ENCODE results near the gene PPDPF. TPM values are rescaled to one million over a fixed set of nuclear protein-coding genes. Genes with fewer than 3 reads are reported as not detected.
"Not testable (repeated sequence)": the region's sequence is repeated elsewhere in the genome, so short reads cannot be mapped to it uniquely, and the experiment has no call there.

PPDPF gene
- polyA plus RNA-seq, 1 donor from 2014 or later: 95.1 TPM

- H3F3A ChIP-seq (ENCODE audit: insufficient read depth, low read length, poor library complexity, severe bottlenecking): no peaks in the 10 kb centered on the region
- no peak overlapping the region for H3K27ac ChIP-seq (ENCODE audit: low read length)
- no peaks in the 10 kb centered on the region for H3K36me3 ChIP-seq (ENCODE audit: insufficient read depth, low read length)
- no peak overlapping the region for H3K4me2 ChIP-seq (ENCODE audit: low read length)
- H3K9me2 ChIP-seq (ENCODE audit: insufficient read depth, low read length): no peaks in the 10 kb centered on the region
- no peaks in the 10 kb centered on the region for H4K20me1 ChIP-seq (ENCODE audit: insufficient read depth)
- no peak overlapping the region for H3K9ac ChIP-seq (ENCODE audit: low read length)
- no peaks in the 10 kb centered on the region for H3K79me2 ChIP-seq (replicated peaks; ENCODE audit: insufficient read depth, low read length)
- no peak overlapping the region for H3K4me3 ChIP-seq (ENCODE audit: low read length)
- H2AFZ ChIP-seq (ENCODE audit: low read depth, low read length): no peak overlapping the region
- TF ChIP-seq POLR2AphosphoS5 (IDR thresholded peaks at IDR 0.05) (no peak), EZH2 (IDR thresholded peaks at IDR 0.05; ENCODE audit: borderline replicate concordance, insufficient read depth, low read length, poor library complexity, severe bottlenecking) (no peak), MXI1 (conservative IDR thresholded peaks at IDR 0.05; ENCODE audit: poor library complexity, severe bottlenecking) (no peak), REST (IDR thresholded peaks at IDR 0.05; ENCODE audit: borderline replicate concordance) (no peak), SMC3 (conservative IDR thresholded peaks at IDR 0.05; ENCODE audit: poor library complexity) (no peak), TAF1 (IDR thresholded peaks at IDR 0.05; ENCODE audit: low read depth) (no peak), EP300 (conservative IDR thresholded peaks at IDR 0.05; ENCODE audit: poor library complexity, severe bottlenecking) (no peak), RAD21 (conservative IDR thresholded peaks at IDR 0.05) (no peak)
- TF ChIP-seq, protein P1, sequence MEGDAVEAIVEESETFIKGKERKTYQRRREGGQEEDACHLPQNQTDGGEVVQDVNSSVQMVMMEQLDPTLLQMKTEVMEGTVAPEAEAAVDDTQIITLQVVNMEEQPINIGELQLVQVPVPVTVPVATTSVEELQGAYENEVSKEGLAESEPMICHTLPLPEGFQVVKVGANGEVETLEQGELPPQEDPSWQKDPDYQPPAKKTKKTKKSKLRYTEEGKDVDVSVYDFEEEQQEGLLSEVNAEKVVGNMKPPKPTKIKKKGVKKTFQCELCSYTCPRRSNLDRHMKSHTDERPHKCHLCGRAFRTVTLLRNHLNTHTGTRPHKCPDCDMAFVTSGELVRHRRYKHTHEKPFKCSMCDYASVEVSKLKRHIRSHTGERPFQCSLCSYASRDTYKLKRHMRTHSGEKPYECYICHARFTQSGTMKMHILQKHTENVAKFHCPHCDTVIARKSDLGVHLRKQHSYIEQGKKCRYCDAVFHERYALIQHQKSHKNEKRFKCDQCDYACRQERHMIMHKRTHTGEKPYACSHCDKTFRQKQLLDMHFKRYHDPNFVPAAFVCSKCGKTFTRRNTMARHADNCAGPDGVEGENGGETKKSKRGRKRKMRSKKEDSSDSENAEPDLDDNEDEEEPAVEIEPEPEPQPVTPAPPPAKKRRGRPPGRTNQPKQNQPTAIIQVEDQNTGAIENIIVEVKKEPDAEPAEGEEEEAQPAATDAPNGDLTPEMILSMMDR (IDR thresholded peaks at IDR 0.05; ENCODE audit: poor library complexity, severe bottlenecking): no peak
- no peaks in the 10 kb centered on the region for H3K27me3 ChIP-seq (ENCODE audit: insufficient read depth, low read depth, low read length)
- no peaks in the 10 kb centered on the region for H3K9me3 ChIP-seq (ENCODE audit: low read length)
These were observed 49.9 kb downstream of the PPDPF start for GRCh38 chr20:63570281-63571086.

GRCh38 chr20:63571087-63571478 lies 50.5 kb downstream of the PPDPF start:
- H3K27ac ChIP-seq (ENCODE audit: low read length); H3F3A ChIP-seq (ENCODE audit: insufficient read depth, low read length, poor library complexity, severe bottlenecking); H3K9me3 ChIP-seq (ENCODE audit: low read length); H3K36me3 ChIP-seq (ENCODE audit: insufficient read depth, low read length); H3K27me3 ChIP-seq (ENCODE audit: insufficient read depth, low read depth, low read length); H3K4me3 ChIP-seq (ENCODE audit: low read length); H3K9ac ChIP-seq (ENCODE audit: low read length); H3K9me2 ChIP-seq (ENCODE audit: insufficient read depth, low read length); H3K79me2 ChIP-seq (replicated peaks; ENCODE audit: insufficient read depth, low read length); H2AFZ ChIP-seq (ENCODE audit: low read depth, low read length); H4K20me1 ChIP-seq (ENCODE audit: insufficient read depth); H3K4me2 ChIP-seq (ENCODE audit: low read length): not testable (repeated sequence)

Other genes with a start within 250 kb of the PPDPF start
- 70.2 and 82.0 TPM in 2 replicates for gene ARFGAP1, start 248.0 kb upstream of the PPDPF start, polyA plus RNA-seq
- 0.46 and 1.1 TPM in 2 replicates for gene COL20A1, start 227.6 kb upstream of the PPDPF start, polyA plus RNA-seq
- 6.8 and 10.5 TPM in 2 replicates for gene CHRNA4, start 159.4 kb upstream of the PPDPF start, polyA plus RNA-seq
- 84.7 and 88.8 TPM in 2 replicates for gene KCNQ2, start 48.1 kb upstream of the PPDPF start, polyA plus RNA-seq
- gene EEF1A2, start 21.7 kb upstream of the PPDPF start, polyA plus RNA-seq: 208 and 260 TPM in 2 replicates
- not detected in 2 replicates for gene PTK6, start 16.6 kb downstream of the PPDPF start, polyA plus RNA-seq
- not detected in 2 replicates for gene SRMS, start 27.0 kb downstream of the PPDPF start, polyA plus RNA-seq
- gene FNDC11, start 33.4 kb downstream of the PPDPF start, polyA plus RNA-seq: 1.9 and 5.2 TPM in 2 replicates
- 0.40 and 1.3 TPM in 2 replicates for gene HELZ2, start 53.5 kb downstream of the PPDPF start, polyA plus RNA-seq
- gene GMEB2, start 106.3 kb downstream of the PPDPF start, polyA plus RNA-seq: 13.7 and 14.1 TPM in 2 replicates
- gene STMN3, start 132.7 kb downstream of the PPDPF start, polyA plus RNA-seq: 268 and 322 TPM in 2 replicates
- gene RTEL1, start 137.5 kb downstream of the PPDPF start, polyA plus RNA-seq: 29.2 and 31.9 TPM in 2 replicates
- gene TNFRSF6B, start 175.9 kb downstream of the PPDPF start, polyA plus RNA-seq: 9.4 TPM in 1 of 2 replicates, not detected in the other
- 70.9 and 78.0 TPM in 2 replicates for gene ARFRP1, start 187.2 kb downstream of the PPDPF start, polyA plus RNA-seq
- 60.8 and 67.5 TPM in 2 replicates for gene ZGPAT, start 187.3 kb downstream of the PPDPF start, polyA plus RNA-seq
- gene LIME1, start 215.9 kb downstream of the PPDPF start, polyA plus RNA-seq: 65.2 and 83.6 TPM in 2 replicates
- gene SLC2A4RG, start 219.0 kb downstream of the PPDPF start, polyA plus RNA-seq: 52.1 and 61.8 TPM in 2 replicates